NCI-H460 (cell line): ENCODE data around the gene PRR30. TPM values are rescaled to one million over a fixed set of nuclear protein-coding genes. Genes with fewer than 3 reads are reported as not detected.
"Not testable (repeated sequence)": the region's sequence is repeated elsewhere in the genome, so short reads cannot be mapped to it uniquely, and the experiment has no call there.

Experiments used
- DNase-seq: peaks from one replicate; pipeline ENCODE4 v3.0.0-alpha.2; 2016; ENCODE audit warnings: low read depth; ENCODE audit errors: extremely low read depth
- total RNA-seq: library from RNA; depleted of rRNA; stranded (reverse); fragments of >200 nt; shearing (Covaris generic); gene quantifications from 2 replicates; pipeline ENCODE4 v1.2.3, GENCODE V29; 2014

Gene PRR30
- total RNA-seq, 1 experiment from 2014 or later = not detected

DNA sequence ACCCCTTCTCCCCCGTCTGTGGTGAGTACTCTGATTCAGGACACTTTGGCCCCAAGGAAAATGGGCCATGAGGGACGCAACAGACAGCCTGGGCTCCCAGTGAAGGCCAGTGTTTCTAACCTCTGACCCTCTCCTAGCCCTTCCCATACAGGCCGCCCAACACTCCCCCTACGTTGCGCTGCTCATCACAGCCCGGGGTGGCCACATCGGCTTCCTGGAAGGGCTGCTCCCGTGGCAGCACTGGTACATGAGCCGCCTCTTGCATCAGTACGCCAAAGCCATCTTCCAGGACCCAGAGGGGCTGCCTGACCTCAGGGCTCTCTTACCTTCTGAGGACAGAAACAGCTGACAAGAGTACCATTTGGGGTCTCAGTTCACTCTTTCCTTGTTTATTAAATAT is 8.8 kb downstream of the PRR30 start:
- no peak for DNase-seq

DNA sequence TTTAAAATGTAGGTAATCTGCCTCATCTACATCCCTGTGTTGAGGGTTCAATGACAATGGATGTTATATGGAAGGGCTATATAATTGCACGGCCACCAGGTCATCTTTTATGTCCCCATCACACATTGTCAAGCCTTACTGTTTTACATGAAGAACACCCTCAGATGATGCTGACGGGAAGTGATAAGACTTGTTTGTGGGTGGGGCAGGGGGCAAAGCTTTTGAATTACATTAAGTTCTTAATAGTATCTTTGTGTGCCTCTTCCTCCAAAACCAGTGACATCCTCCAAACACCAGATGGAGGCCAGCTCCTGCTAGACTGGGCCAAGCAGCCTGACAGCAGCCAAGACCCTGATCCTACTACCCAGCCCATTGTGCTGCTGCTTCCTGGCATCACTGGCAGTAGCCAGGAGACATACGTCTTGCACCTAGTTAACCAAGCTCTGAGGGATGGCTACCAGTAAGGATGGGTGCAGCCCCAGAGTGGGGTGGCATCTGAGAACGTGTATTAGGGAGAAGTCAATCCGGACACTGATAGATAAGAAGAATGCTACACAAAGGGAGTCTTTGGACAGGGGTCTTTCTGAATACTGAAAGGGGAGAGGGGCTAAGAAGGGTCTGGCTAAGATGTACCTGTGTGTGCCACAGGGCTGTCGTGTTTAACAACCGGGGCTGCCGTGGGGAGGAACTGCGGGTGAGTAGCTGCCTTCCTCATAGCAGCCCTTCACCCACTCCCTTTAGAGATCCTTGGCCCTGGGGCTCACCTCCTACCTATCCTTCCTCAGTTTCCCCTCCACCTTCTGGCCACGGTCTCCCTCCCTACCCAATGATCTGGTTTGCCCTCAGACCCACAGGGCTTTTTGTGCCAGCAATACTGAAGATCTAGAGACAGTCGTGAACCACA is 10.3 kb downstream of the PRR30 start:
- DNase-seq = no peak

DNA sequence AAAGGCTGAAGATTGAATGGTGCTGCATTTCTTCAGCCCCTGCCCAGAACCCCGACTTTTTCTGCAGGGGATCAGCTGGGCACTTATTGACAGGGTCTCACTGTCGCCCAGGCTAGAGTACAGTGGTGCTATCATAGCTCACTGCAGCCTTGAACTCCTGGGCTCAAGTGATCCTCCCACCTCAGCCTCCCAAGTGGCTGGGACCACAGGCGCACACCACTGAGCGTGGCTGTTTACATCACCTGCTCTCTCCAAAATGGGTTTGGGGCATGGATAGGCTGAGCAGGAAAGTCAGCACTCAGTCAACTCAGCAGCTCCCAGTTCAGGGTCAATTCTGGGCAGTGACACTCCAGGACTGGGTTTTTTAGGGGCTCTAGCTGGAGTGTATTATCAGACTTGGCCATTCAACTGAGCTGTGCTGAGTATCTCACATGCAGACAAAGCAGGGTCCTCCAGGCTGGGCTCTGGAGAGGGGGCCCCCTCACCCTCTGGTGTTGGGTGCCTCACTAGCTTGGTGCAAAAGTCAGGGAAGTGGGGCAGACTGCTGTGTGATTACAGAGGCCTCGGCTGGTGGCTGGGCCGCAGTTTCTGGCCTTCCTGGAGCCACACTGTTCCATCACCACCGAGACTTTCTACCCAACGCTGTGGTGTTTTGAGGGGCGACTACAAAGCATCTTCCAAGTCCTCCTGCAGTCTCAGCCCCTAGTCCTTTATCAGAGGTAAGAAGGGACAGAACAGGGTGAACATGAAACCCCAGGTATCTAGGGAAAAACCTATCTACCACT is 11.1 kb downstream of the PRR30 start:
- no peak for DNase-seq

DNA sequence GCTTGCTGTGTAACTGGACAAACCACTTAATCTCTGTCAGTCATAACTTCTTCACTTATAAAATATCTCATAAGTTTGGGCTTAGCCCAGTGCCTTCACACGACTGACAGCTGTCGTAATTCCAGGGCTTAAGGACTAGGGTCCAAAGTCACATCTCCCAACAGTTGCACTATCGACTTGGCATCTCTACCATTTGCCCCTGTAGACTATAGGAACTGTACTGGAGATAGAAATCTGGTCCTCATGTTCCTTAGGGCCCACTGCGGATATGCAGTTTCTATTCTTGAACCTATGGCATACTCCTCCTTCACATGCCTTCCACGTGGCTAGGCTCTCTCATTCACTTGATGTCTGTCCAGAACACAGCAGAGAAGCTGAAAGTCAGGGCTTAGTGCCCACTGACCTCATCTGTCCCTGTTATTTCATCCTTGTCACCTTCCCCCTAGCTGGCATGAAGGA is 12.9 kb downstream of the PRR30 start:
- no peak for DNase-seq

DNA sequence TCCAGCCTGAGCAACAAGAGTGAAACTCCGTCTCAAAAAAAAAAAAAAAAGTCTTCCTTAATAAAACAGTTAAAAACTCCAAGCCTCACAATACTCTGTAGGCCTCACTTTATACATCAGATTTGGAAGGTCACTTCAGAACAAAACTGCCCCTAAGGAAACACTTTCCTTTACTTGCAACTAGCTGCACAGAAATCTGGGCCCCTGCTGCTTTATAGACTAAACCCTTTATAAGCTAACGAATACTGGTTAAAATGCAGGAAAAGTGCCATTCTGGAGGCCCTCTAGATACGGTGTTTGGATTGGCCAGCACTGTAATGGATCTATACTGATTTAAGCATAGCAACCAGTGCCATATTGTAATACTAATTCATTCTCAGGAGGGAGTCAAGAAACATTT is 14.1 kb downstream of the PRR30 start:
- DNase-seq = no peak

DNA sequence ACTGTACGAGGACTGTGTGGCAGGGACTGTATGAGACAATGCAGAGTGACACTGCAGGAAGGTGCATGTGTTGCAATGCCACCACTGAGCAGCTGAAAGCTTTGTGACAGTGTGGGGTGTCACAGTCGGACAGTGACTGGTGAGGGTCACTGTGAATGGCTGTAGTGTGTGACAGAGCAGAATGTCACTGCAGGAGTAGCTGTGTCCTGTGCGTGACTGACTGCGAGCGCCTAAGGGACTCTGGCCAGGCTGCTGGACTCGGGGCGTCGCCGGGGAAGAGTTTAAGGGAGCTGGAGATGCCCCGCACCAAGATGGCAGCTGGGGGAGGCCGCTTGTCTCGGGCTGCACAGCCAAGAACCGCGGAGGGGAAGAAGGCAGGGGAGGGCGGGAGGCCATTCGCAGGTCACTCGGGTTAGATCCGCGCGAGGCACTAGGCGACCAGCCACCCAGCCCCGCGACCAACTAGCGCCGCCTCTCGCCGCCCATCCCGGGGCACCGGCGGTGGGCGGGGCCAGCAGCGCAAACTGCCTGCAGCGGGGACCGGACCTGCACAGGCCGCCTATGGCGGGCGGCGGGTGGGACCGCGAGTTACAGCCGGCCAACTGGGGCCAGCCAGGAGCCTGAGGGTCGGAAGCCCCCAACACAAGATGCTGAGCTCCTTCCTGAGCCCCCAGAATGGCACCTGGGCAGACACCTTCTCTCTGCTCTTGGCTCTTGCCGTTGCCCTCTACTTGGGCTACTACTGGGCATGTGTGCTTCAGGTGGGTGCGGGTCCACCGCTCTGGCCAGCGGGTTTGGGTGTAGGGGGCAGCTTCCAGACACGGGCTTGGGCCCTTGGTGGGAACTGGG is 15.7 kb downstream of the PRR30 start, which contains the start of gene ABHD1:
ABHD1 (plus strand) TSS at position 514 of the 849 bp plus-strand sequence; CDS start at position 648, 134 bp downstream.
- DNase-seq = no peak

DNA sequence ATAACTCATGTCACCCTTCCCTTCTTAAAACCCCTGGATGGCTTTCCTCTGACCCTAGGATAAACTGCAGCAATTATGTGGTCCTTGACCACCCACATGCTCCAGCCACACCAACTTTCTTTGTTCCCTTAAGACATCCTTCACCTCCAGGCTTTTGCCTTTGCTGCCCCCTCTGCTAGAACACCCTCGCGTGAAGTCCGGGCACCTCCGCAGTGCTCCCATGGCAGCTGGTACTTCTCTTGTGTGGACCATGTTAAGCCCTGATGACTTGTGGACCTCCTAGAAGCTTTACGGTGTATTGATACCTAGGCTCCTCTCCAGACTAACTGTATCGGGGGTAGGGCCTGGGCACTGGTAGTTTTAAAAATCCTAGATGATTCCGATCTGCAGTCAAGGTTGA is 16.4 kb downstream of the PRR30 start:
- no peak for DNase-seq

DNA sequence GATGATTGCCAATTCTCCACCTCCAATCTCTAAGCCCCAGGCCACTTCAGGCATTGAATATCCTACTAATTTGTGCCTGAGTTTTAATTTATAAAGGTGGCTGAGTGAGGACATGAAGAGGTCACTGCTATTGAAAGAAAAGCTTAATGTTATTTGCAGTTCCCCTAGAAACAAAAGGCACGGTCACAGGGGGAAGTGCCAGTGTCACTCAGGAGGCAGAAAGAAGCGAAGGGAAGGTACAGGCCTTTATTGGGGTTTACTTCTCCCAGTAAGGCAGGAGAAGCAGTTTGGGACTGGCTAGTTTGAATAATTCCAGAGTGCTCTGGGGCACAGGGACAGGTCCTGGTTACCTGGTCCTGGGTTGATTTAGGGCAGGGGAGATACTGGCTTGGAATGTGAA is 17.3 kb downstream of the PRR30 start:
- no peak for DNase-seq

DNA sequence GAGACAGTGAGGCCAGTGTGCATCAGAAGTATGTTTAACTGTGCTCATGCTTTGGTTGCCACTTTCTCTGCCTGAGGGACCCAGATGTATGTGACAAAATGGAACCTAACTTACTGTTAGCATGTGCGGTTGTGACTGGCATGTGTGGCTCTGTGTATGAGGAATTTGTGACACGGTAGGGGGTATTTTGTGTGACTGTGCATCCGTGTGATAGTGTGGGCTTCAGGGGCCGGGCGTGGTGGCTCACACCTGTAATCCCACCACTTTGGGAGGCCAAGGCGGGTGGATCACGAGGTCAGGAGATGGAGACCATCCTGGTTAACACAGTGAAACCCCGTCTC is 19.9 kb downstream of the PRR30 start:
- not testable (repeated sequence) for DNase-seq

DNA sequence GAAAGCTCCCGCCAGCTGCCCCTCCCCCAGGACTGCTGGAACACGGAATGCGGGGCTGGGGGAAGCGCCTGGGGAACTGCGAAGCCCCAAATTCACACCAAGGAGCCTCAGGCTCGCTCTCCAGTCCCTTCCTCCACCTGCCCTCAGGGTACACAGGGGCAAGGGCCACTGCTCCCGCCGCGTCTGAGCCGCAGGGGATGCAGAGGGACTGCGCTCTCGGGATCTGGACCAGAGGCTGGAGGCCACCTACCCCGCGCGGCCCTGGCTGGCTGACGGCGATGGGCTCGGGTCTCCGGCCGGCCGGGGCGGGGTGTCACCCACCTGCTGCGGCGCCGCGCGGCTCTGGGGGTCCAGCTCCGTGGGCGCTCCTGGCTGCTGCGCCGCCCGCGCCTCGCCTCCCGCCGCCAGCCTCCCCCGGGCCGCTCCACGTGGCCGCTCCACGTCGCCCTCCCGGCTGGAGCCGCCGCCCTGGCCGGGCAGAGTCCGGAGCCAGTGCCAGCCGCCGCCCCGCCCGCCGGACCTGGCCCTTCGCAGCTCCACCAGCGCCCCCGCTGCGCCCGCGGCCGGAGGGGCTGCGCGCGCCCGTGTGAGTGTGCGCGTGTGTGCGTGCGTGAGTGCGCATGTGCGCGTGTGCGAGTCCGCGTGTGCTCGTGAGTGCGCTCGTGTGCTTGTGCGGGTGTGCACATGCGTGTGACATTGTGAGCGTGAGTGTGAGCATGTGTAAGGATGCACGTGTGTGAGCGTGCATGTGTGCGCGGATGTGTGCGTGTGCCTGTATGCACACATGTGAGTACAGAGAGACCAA is 20.5 kb downstream of the PRR30 start, which contains the start of gene CGREF1:
CGREF1 (minus strand) TSS at position 604 of the 805 bp plus-strand sequence. CDS start 14,762 bp downstream, outside the sequence.
- DNase-seq = no peak

DNA sequence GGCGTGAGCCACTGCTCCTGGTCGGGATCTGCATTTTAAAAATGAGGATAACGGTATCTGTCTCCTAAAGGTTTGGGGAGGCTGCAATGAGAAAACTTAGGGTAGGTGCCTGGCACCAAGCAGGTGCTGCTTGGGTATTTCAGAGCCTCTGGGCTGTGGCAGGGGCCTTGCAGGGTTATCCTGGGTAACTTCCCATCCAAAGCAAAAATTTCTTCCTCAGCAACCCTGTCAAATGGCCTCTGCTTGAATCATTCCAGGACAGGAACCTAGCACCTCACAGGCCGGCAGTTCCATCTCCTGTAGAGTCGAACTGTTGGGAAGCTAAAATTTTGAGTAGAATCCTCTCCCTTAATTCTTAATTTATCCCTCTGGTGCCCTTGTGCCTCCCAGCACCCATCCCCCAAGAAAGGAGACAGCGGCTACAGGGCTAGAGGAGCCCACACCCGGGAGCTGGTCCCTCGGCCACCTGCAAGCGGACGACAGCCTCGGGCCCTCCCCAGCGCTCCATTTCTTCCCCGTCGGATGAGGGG is 21.1 kb downstream of the PRR30 start:
- no peak for DNase-seq

DNA sequence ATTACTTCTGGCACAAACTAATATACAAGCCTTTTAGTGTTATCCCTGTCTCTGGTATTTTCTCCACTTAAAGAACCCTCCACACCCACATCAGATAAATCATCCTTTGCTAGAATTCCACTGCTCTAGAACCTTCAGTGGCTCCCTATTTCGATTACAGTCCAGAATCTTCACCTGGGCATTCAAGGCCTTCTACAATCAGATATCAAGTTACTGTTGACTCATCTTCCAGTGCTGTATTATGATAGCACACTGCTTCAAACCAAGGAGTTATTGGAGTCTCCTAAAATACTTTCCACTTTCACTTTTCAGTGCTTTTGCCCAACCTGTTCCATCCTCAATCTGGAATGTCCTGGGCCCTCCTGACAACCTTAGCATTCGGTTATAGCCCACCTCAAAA is 23.7 kb downstream of the PRR30 start:
- no peak for DNase-seq

DNA sequence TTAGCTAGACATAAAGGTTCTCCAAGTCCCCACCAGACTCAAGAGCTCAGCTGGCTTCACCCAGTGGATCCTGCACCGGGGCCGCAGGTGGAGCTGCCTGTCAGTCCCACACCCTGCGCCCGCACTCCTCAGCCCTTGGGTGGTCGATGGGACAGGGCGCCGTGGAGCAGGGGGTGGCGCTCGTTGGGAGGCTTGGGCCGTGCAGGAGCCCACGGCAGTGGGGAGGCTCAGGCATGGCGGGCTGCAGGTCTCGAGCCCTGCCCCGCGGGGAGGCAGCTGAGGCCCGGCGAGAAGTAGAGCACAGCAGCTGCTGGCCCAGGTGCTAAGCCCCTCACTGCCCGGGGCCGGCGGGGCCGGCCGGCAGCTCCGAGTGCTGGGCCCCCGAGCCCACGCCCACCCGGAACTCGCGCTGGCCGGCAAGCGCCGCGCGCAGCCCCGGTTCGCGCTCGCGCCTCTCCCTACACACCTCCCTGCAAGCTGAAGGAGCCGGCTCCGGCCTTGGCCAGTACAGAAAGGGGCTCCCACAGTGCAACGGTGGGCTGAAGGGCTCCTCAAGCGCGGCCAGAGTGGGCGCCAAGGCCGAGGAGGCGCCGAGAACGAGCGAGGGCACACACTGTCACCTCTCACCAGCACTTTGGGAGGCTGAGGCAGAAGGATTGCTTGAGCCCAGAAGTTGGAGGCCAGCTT is 27.7 kb downstream of the PRR30 start:
- not testable (repeated sequence) for DNase-seq

DNA sequence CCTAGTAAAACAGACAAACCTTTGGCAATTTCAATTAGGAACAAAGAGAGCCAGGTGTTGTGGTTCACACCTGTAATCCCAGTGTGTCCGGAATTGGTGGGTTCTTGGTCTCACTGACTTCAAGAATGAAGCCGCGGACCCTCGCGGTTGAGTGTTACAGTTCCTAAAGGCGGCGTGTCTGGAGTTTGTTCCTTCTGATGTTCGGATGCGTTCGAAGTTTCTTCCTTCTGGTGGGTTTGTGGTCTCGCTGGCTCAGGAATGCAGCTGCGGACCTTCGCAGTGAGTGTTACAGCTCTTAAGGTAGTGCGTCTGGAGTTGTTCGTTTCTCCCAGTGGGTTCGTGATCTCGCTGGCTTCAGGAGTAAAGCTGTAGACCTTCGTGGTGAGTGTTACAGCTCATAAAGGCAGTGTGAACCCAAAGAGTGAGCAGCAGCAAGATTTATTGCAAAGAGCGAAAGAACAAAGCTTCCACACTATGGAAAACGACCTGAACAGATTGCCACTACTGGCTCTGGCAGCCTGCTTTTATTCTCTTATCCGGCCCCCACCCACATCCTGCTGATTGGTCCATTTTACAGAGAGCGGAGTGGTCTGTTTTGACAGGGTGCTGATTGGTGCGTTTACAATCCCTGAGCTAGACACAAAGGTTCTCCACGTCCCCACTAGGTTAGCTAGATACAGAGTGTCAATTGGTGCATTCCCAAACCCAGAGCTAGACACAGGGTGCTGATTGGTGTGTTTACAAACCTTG is 28.4 kb downstream of the PRR30 start:
- not testable (repeated sequence) for DNase-seq

DNA sequence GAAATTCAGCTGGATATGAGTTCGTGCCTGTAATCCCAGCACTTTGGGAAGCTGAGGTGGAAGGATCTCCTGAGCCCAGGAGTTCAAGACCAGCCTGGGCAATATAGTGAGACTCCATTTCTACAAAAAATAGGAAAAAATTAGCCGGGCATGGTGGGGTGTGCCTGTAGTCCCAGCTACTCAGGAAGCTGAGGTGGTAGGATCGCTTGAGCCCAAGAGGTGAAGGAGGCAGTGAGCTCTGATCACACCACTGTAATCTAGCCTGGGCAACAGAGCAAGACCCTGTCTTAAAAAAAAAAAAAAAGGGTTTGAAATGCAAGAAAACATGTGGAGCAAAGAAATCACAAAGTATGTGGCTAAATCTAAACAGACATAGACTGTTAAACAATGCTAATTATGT is 30.1 kb downstream of the PRR30 start:
- no peak for DNase-seq

DNA sequence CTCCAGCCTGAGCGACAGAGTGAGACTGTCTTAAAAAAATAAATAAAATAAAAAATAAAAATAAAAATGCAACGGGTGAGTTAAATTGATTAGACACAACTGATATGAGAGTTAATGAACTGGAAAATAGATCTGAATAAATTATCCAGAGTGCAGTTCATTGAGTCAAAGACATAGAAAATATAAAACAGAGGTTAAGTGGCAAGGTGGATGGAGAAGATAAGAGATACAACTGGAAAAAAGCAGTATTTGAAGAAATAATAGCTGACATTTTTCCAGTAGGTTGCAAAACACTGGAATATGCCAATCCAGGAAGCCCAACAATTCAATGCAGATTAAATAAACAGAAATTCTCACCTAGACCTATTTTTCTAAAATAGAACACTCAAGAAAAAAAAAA is 31.0 kb downstream of the PRR30 start:
- no peak for DNase-seq

DNA sequence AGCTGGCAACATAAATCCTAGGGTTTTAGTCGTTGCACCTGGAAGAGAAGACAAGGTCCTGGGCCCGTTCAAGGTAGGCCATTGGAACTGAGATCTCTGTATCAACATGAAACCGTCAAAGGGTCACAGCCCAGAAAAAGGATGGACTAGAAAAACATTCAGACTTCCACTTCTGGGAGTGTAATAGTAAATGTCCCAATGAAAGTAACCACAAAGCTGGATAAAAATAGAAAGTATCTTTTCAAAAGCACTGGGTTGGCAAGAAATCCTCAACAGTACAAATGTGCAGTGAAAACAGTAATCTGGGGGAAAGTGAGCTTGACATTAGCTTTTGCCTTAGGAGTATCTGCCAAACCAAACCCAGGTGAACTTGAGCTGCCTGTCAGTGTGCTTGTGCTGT is 33.2 kb downstream of the PRR30 start:
- DNase-seq = no peak

DNA sequence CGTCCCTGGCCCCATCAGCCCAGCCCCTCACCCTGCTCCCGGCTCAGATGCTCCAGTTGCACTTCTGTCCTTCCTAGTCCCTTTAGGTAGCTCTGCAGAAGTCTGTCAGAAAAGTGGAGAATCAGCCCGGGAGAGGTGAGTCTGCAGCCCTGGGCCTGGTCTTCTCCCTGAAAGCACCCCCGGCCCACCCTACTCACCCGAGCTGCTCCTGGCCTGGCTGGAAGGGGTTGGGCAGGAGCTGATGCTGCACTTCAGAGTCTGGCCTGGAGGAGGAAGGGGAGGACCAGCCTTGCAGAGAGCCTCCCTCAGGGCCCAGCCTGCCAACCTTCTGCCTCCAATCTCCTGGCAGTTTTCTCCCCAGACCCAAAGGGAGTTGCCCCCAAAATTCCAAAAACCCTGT is 36.9 kb downstream of the PRR30 start:
- DNase-seq = no peak
